ENCODE measurements around the gene P4HTM.
A peak's percentile ranks its signal among the peaks of the same experiment; 100 is the strongest.

The P4HTM gene

DNA sequence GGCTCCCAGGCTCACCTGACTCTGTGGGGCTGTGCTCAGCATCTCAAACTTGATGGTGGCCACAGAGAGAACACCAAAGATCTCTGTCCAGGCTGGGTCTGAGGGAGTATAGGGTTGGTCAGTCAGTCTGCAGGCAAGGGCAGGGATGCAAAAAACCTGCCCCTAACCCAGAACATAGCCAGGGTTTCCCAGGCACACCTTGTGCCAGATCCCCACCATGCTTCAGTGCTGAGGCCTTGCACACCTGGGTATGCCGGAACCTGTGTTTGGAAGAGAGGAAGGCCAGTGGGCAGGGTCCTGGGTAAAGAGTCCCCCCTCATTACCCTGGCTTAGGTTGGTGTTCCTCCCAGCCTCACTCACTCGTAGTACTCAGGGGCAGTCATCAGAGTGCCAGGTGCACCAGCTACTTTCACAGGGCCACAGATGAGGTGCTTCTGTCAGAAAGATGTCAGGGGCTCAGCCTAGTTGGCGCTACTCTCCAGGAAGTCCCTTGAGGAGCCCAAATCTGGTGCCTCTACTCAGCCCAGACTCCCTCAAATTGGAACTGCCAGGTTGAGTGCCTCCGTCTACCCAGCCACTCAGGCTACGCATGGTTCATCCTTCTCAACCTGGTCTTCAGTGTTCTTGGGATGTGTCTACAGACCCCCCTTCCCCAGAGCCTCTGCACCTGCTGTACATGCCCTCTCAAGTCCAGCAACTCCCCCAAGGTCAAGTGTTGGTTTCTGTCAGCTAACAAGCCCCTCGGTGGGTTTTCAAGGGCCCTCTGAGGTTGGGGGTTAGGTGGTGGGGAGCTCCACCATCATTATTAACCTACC is 26.6 kb downstream of the P4HTM start:
- no peak for DNase-seq (ENCODE audit: low spot score)
- TF ChIP-seq, protein P1, sequence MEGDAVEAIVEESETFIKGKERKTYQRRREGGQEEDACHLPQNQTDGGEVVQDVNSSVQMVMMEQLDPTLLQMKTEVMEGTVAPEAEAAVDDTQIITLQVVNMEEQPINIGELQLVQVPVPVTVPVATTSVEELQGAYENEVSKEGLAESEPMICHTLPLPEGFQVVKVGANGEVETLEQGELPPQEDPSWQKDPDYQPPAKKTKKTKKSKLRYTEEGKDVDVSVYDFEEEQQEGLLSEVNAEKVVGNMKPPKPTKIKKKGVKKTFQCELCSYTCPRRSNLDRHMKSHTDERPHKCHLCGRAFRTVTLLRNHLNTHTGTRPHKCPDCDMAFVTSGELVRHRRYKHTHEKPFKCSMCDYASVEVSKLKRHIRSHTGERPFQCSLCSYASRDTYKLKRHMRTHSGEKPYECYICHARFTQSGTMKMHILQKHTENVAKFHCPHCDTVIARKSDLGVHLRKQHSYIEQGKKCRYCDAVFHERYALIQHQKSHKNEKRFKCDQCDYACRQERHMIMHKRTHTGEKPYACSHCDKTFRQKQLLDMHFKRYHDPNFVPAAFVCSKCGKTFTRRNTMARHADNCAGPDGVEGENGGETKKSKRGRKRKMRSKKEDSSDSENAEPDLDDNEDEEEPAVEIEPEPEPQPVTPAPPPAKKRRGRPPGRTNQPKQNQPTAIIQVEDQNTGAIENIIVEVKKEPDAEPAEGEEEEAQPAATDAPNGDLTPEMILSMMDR (IDR thresholded peaks at IDR 0.05; ENCODE audit: extremely low read depth, missing control alignments): no peak

DNA sequence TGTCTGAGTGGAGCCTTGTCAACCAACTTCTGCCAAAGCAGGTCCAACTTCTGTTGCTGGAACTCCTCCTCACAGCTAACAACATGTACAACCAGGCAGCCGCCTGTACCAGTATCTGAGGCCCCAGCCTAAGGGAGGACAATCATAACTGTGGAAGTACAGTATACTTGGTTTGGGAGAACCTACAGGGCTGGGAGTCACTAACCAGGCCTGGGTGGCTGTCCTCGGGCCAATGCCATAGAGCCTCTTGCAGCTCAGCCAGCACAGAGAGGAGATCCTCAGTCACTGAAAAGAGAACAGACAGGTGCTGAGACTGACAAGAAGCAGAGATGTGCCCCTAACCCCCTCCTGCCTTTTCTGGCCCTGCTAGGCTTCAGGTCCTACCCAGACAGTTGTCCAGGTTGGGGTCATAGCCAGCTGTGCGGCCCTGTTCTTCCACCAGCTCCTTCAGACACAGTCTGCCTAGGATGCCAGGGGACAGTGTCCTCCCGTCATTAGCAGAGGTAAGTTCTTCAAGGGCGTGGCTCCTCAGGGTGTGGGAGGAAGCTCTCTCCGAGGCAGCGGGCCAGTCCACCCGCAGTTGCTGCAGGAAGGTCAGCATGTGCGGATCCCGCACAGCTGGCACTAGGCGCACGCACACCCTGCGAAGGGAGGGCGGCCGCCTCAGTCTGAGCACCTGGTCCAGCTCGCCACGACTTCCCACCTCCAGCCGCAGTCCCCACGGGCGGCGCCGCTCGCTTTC is 27.4 kb downstream of the P4HTM start:
- peak; percentile 34 for DNase-seq (ENCODE audit: low spot score)
- TF ChIP-seq, protein P1 (IDR thresholded peaks at IDR 0.05; ENCODE audit: extremely low read depth, missing control alignments): no peak

DNA sequence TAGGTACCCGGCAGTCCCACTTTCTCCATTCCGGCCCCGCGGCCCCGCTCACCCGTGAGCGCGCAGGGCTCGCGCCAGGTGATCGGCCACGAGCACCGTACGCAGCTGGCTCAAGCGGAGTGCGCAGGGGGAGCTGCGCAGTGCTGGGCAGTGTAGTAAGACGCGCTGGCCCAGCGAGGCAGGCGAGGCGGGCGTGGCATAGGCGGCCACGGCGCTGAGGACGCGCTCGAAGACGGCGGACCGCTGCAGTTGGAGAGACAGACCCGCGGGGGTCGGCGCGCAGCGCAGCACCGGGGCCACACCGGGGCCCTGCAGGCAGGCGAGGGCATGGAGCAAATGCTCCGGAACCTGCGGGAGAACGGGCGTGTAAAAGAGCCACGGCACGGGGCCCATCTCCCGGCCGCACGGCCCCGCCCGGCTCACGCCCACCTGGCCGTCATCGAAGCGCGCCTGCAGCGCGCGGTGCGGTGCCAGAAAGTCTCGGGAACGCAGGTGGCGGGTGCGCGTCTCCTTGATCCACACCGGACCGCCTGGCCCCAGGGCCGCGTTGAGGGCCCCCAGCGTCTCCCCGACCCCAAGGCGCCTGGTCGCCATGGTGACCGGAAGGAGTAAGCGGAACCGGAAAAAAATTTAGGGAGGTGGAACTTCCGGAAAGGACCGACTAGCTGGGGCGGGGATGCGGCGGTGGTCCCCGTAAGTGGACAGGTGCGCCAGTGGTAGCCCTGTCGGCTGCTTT is 28.1 kb downstream of the P4HTM start, which contains the start of gene DALRD3:
DALRD3 (minus strand) TSS at position 610 of the 736 bp plus-strand sequence; CDS start at position 594, 16 bp downstream.
- DNase-seq (ENCODE audit: low spot score): peak; percentile 91
- TF ChIP-seq, protein P1 (IDR thresholded peaks at IDR 0.05; ENCODE audit: extremely low read depth, missing control alignments): no peak

DNA sequence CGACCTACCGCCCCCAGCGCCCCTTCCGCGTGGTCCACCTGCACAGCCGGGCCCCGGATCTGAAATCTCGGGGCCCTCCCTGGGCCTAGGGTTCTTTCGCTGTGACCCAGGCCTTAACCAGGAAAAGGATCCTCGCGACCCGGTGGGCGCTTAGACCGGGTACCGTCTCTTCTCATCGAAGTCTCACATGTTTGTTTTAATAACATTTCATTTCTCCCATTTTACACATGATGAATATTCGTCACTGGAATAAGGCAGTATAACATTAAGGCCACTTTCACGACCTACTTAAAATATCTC is 28.6 kb downstream of the P4HTM start:
- TF ChIP-seq, protein P1 (IDR thresholded peaks at IDR 0.05; ENCODE audit: extremely low read depth, missing control alignments): no peak
- no peak for DNase-seq (ENCODE audit: low spot score)

DNA sequence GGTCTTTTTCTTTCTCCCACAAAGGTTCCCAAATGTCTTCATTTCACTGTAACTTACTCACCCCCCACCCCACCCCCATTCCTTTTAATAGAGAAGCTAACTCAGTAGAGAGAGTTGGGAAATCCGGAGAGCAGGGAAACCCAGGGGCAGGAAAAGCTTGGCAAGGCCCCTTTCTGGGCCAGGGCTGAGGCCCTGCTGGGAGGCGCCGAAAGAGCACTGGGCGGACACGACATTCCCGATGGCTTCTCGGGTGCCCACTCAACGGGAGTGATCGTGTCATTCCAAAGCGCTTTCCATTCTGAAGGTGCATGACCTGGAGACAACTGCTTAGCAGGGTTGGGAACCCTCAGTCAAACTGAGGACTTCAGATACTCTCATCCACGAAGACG is 29.9 kb downstream of the P4HTM start:
- TF ChIP-seq, protein P1 (IDR thresholded peaks at IDR 0.05; ENCODE audit: extremely low read depth, missing control alignments): no peak
- no peak for DNase-seq (ENCODE audit: low spot score)

DNA sequence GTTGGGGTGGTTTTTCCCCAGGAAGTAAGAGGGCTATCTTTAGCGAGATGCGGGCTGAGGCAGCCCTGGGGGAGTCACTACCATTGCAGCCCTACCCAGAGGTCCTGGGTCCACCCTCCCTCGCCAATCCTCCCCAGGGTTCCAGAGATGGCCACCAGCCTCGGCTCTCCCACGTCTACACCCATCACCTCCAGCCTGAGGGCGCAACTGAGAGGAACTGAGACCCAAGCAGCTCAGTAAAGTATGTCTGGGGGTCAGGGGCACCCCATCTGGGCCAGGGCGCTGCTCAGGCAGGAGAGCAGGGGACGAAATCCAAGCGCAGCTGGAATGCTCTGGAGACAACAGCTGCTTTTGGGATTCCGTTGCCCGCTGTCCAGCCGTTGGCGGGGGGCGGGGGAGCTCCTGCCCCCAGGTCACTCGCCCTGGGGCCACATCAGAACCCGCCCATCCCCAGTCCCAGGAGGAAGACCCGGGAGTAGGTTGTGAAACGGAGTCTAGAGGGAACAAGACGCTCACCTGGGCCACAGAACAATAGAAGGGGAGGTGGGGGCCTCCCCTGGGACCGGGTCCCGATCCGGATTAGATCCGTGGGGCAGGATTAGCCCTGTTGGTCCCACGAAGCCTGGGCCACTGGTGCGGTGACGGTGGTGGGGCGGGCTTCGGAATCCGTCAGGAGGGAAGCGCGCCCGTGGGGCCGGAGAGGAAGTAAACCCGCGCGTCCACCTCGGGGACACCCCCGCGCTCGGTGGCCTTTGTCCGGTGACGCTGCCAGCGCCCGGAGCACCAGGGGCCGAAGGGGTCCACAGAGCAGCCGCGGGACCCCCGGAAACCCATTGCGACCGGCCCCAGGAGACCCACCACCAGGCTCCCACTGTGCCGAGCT is 30.5 kb downstream of the P4HTM start:
- peak; percentile 76 for DNase-seq (ENCODE audit: low spot score)
- TF ChIP-seq, protein P1 (IDR thresholded peaks at IDR 0.05; ENCODE audit: extremely low read depth, missing control alignments): no peak
